Uterus (tissue), 2 donors: ENCODE data around the gene ABCA6.

Source experiments
- CTCF ChIP-seq, 4 experiments: fragments of 200-600 bp in 2 of 4; fragments of 450-650 bp in 2 of 4; sonication (generic) in 2 of 4; IDR thresholded peaks; one replicate each; pipeline ENCODE4 v1.5.1; 2016 to 2019; ENCODE audit warnings: antibody characterized with exemption in 4 of 4, mild to moderate bottlenecking in 2 of 4, moderate library complexity in 1 of 4
- POLR2A ChIP-seq, 2 donors: fragments of 450-650 bp; IDR thresholded peaks; one replicate each; pipeline ENCODE4 v1.6.1; 2016; ENCODE audit warnings: antibody characterized with exemption in 2 of 2, mild to moderate bottlenecking in 1 of 2, moderate library complexity in 1 of 2

- TF ChIP-seq POLR2A (IDR thresholded peaks at IDR 0.05) (no peak), CTCF (IDR thresholded peaks at IDR 0.05) (no peak)
Observed at GRCh38 chr17:69064001-69064400, 77.7 kb downstream of the ABCA6 start.
